ENCODE measurements around the gene ARHGEF7. TPM values are rescaled to one million over a fixed set of nuclear protein-coding genes. Genes with fewer than 3 reads are reported as not detected.
A peak's percentile ranks its signal among the peaks of the same experiment; 100 is the strongest.

The ARHGEF7 gene
- total RNA-seq, 1 experiment from 2014 or later, result 47.3 TPM

- Mint-ChIP-seq H3K4me3 (no peak overlapping the region), H3K36me3 (no peaks in the 10 kb centered on the region), H3K27me3 (ENCODE audit: low read depth) (peaks cover 4% of the 10 kb centered on the region), H3K27ac (no peak overlapping the region), H3K4me1 (0 out of 2 replicates have a peak, but pooled peaks cover 4% of the 10 kb centered on the region), H3K9me3 (no peaks in the 10 kb centered on the region)
- no peak for TF ChIP-seq MXD4 (CRISPR knock-in tag; IDR thresholded peaks at IDR 0.05; ENCODE audit: borderline replicate concordance)
- TF ChIP-seq TEAD1 (CRISPR knock-in tag; IDR thresholded peaks at IDR 0.05), result no peak
- TF ChIP-seq ZBTB21 (CRISPR knock-in tag; IDR thresholded peaks at IDR 0.05; ENCODE audit: borderline replicate concordance), result no peak
- no peak for TF ChIP-seq MAX (CRISPR knock-in tag; IDR thresholded peaks at IDR 0.05)
- TF ChIP-seq JUN (CRISPR knock-in tag; IDR thresholded peaks at IDR 0.05), result no peak
- no peak for TF ChIP-seq E2F5 (CRISPR knock-in tag; IDR thresholded peaks at IDR 0.05)
- TF ChIP-seq E2F1 (CRISPR knock-in tag; IDR thresholded peaks at IDR 0.05), result no peak
- peak; percentile 34 for DNase-seq (ENCODE audit: low spot score)
- ATAC-seq, result peak; percentile 82
- POLR2A ChIA-PET, result no interaction called here
- CTCF ChIA-PET, result interaction anchor here (1.1 to 1.6 kb wide), 2 partner anchors 26 to 149 kb away, joined by 4 to 9 read pairs; no protein-coding TSS in a partner anchor
Measured at GRCh38 chr13:111093634-111094033, 21.5 kb upstream of the ARHGEF7 start.

GRCh38 chr13:111095031-111095840, 19.9 kb upstream of the ARHGEF7 start:
- Mint-ChIP-seq H3K4me1 (0 out of 2 replicates have a peak, but pooled peaks cover 4% of the 10 kb centered on the region), H3K27me3 (ENCODE audit: low read depth) (peaks cover 4% of the 10 kb centered on the region), H3K27ac (no peak overlapping the region), H3K36me3 (no peaks in the 10 kb centered on the region), H3K9me3 (no peaks in the 10 kb centered on the region), H3K4me3 (no peak overlapping the region)
- CTCF ChIA-PET, result interaction anchor here (1.6 kb wide), 1 partner anchor 28 kb away, joined by 9 read pairs; no protein-coding TSS in a partner anchor
- TF ChIP-seq NFYB (CRISPR knock-in tag; conservative IDR thresholded peaks at IDR 0.05; ENCODE audit: low read depth) (no peak), PRRX2 (CRISPR knock-in tag; IDR thresholded peaks at IDR 0.05) (no peak), CDX4 (CRISPR knock-in tag; IDR thresholded peaks at IDR 0.05; ENCODE audit: borderline replicate concordance) (no peak), HMGA2 (CRISPR knock-in tag; IDR thresholded peaks at IDR 0.05) (no peak), STAT6 (CRISPR knock-in tag; conservative IDR thresholded peaks at IDR 0.05; ENCODE audit: low read depth) (no peak), ATF2 (CRISPR knock-in tag; IDR thresholded peaks at IDR 0.05; ENCODE audit: borderline replicate concordance, low read depth) (no peak), CREB1 (CRISPR knock-in tag; IDR thresholded peaks at IDR 0.05) (no peak), NFATC4 (CRISPR knock-in tag; IDR thresholded peaks at IDR 0.05) (no peak), FOXP1 (CRISPR knock-in tag; IDR thresholded peaks at IDR 0.05; ENCODE audit: borderline replicate concordance) (no peak), ZNF512 (CRISPR knock-in tag; IDR thresholded peaks at IDR 0.05; ENCODE audit: borderline replicate concordance) (no peak), ZNF423 (CRISPR knock-in tag; IDR thresholded peaks at IDR 0.05) (no peak), ZNF263 (CRISPR knock-in tag; IDR thresholded peaks at IDR 0.05; ENCODE audit: low read depth) (no peak), E2F4 (CRISPR knock-in tag; IDR thresholded peaks at IDR 0.05; ENCODE audit: borderline replicate concordance, low read depth) (no peak)
- POLR2A ChIA-PET, result no interaction called here
- no peak for DNase-seq (ENCODE audit: low spot score)
- no peak for ATAC-seq
